GM23248 (cell line): Measurements from ENCODE around the gene PTPRH. TPM values are rescaled to one million over a fixed set of nuclear protein-coding genes. Genes with fewer than 3 reads are reported as not detected.

Source experiments
- DNase-seq: peaks from one replicate; pipeline ENCODE4 v3.0.0-alpha.2; 2015
- H2AFZ ChIP-seq: fragments of 200-600 bp; sonication (generic); 2 replicates; pipeline ENCODE4 v1.6.1; 2016; ENCODE audit warnings: antibody characterized with exemption
- H3F3A ChIP-seq: fragments of 200-600 bp; sonication (generic); 2 replicates; pipeline ENCODE4 v1.6.1; 2016; ENCODE audit warnings: mild to moderate bottlenecking, antibody characterized with exemption, mixed run types; ENCODE audit not compliant: insufficient read depth
- H3K27ac ChIP-seq: fragments of 200-600 bp; sonication (generic); 2 replicates; pipeline ENCODE4 v1.5.1; 2016; ENCODE audit warnings: mild to moderate bottlenecking
- H3K27me3 ChIP-seq: fragments of 200-600 bp; sonication (generic); replicated peaks from 2 replicates; pipeline ENCODE4 v1.6.1; 2016; ENCODE audit warnings: mild to moderate bottlenecking; ENCODE audit not compliant: insufficient read depth
- H3K36me3 ChIP-seq: fragments of 200-600 bp; sonication (generic); 2 replicates; pipeline ENCODE4 v1.6.1; 2016; ENCODE audit warnings: low read depth, mild to moderate bottlenecking
- H3K4me1 ChIP-seq: fragments of 200-600 bp; sonication (generic); 2 replicates; pipeline ENCODE4 v1.6.1; 2016; ENCODE audit warnings: mild to moderate bottlenecking; ENCODE audit not compliant: insufficient read depth
- H3K4me2 ChIP-seq: fragments of 200-600 bp; sonication (generic); one replicate; pipeline ENCODE4 v1.6.1; 2016; ENCODE audit warnings: mild to moderate bottlenecking; ENCODE audit not compliant: unreplicated experiment
- H3K4me3 ChIP-seq: fragments of 200-600 bp; sonication (generic); 2 replicates; pipeline ENCODE4 v1.5.1; 2016; ENCODE audit warnings: mild to moderate bottlenecking
- H3K79me2 ChIP-seq: fragments of 200-600 bp; sonication (generic); 2 replicates; pipeline ENCODE4 v1.6.1; 2016; ENCODE audit warnings: mild to moderate bottlenecking; ENCODE audit not compliant: insufficient read depth
- H3K9ac ChIP-seq: fragments of 200-600 bp; sonication (generic); 2 replicates; pipeline ENCODE4 v1.6.1; 2016; ENCODE audit warnings: mild to moderate bottlenecking
- H3K9me2 ChIP-seq: fragments of 200-600 bp; sonication (generic); 2 replicates; pipeline ENCODE4 v1.6.1; 2016; ENCODE audit warnings: mixed run types, mild to moderate bottlenecking, moderate library complexity; ENCODE audit not compliant: insufficient read depth
- H3K9me3 ChIP-seq: fragments of 200-600 bp; sonication (generic); one replicate; pipeline ENCODE4 v1.6.1; 2017; ENCODE audit warnings: low read depth
- H4K20me1 ChIP-seq: fragments of 200-600 bp; sonication (generic); 2 replicates; pipeline ENCODE4 v1.6.0; 2016; ENCODE audit not compliant: insufficient read depth
- EZH2 ChIP-seq: fragments of 200-600 bp; sonication (generic); IDR thresholded peaks from 2 replicates; pipeline ENCODE4 v1.6.1; 2018; ENCODE audit warnings: antibody characterized with exemption, mild to moderate bottlenecking; ENCODE audit not compliant: insufficient read depth, poor library complexity, severe bottlenecking
- EZH2phosphoT487 ChIP-seq: fragments of 200-600 bp; sonication (generic); IDR thresholded peaks from 2 replicates; pipeline ENCODE4 v1.6.1; 2018; ENCODE audit warnings: antibody characterized with exemption, moderate library complexity, mild to moderate bottlenecking, low read depth; ENCODE audit not compliant: insufficient read depth
- WGBS, 2 experiments: methylation state at CpG; one replicate each; pipeline ENCODE4 v1.1.6; 2015 to 2017; ENCODE audit warnings: low lambda C conversion rate in 2 of 2, low coverage in 1 of 2; ENCODE audit errors: missing lambda C conversion rate in 2 of 2; 5-methylcytosine and 5-hydroxymethylcytosine counted together
- in situ Hi-C: fragments of 300-500 bp; cut with MboI; formaldehyde crosslinking; loops from 2 replicates; pipeline ENCODE4 v1.15.0; 2020
- microRNA-seq: library from miRNA; unstranded; fragments of <30 nt; microRNA quantifications from one replicate; pipeline ENCODE4, GENCODE V29; 2016; ENCODE audit warnings: borderline number of aligned reads
- polyA plus RNA-seq: library from polyadenylated mRNA; unstranded; fragments of >200 nt; fragmentation: Nextera tagmentation; extraction: Ambion mirVana; gene quantifications from 2 replicates; pipeline ENCODE4 v1.2.1, GENCODE V29; 2016
- small RNA-seq: library from RNA; depleted of rRNA; stranded (forward); fragments of <200 nt; gene quantifications from one replicate; pipeline ENCODE3, GENCODE V24; 2014; ENCODE audit warnings: low read depth, low replicate concordance
- total RNA-seq: library from RNA; depleted of rRNA; stranded (reverse); fragments of >200 nt; shearing (Covaris generic); gene quantifications from 2 replicates; pipeline ENCODE4 v1.2.3, GENCODE V29; 2014; rRNA removed

Gene PTPRH
- total and polyA plus RNA-seq, 2 experiments from 2014 or later: 0.28 to 0.43 TPM

GRCh38 chr19:55132453-55133129, 76.7 kb downstream of the PTPRH start:
- Histone ChIP-seq H2AFZ (no peak overlapping the region), H3K9ac (no peak overlapping the region), H3K4me3 (no peak overlapping the region), H3K9me2 (no peaks in the 10 kb centered on the region), H4K20me1 (no peaks in the 10 kb centered on the region), H3K9me3 (no peaks in the 10 kb centered on the region), H3K36me3 (no peaks in the 10 kb centered on the region), H3F3A (no peaks in the 10 kb centered on the region), H3K79me2 (no peaks in the 10 kb centered on the region), H3K4me1 (no peaks in the 10 kb centered on the region), H3K27me3 (peaks cover 4% of the 10 kb centered on the region; the same call in 1 of the 2 replicates), H3K27ac (no peak overlapping the region), H3K4me2 (no peak overlapping the region)
- TF ChIP-seq EZH2: no peak
- no peak for TF ChIP-seq EZH2phosphoT487
- WGBS, 2 experiments: 47 to 50% methylated on average over 14 of the region's 14 CpGs
- peak; percentile 38 for DNase-seq
- in situ Hi-C loops: loop anchor here (25.0 kb wide), 1 partner anchor 505 kb away; the partner anchor contains the start of genes CCDC106, ZNF580 and ZNF581

GRCh38 chr19:55131421-55131820, 77.9 kb downstream of the PTPRH start:
- Histone ChIP-seq H3K36me3 (no peaks in the 10 kb centered on the region), H3K27ac (no peak overlapping the region), H3K4me2 (no peak overlapping the region), H4K20me1 (no peaks in the 10 kb centered on the region), H3K9me3 (no peaks in the 10 kb centered on the region), H3K9me2 (no peaks in the 10 kb centered on the region), H3K27me3 (peaks cover 4% of the 10 kb centered on the region; the same call in 1 of the 2 replicates), H3F3A (no peaks in the 10 kb centered on the region), H3K4me1 (no peaks in the 10 kb centered on the region), H2AFZ (no peak overlapping the region), H3K9ac (no peak overlapping the region), H3K79me2 (no peaks in the 10 kb centered on the region), H3K4me3 (no peak overlapping the region)
- no peak for TF ChIP-seq EZH2phosphoT487
- TF ChIP-seq EZH2: no peak
- in situ Hi-C loops: loop anchor here (25.0 kb wide), 1 partner anchor 506 kb away; the partner anchor contains the start of genes CCDC106, ZNF580 and ZNF581
- 33 to 37% methylated on average over 16 of the region's 16 CpGs for WGBS, 2 experiments
- DNase-seq: peak; percentile 37

Small RNA genes within 50 kb of the gene (microRNA-seq; reads per million reads assigned to microRNA genes)
- gene MIR6802: 2.6 reads per million
- 6.6 reads per million, percentile 9 among the genes with 10 or more reads in this experiment for gene MIR6803
- gene MIR6804: 1.5 reads per million

Small RNA genes within 50 kb of the gene (small RNA-seq; reads per million reads assigned to genes)
- gene MIR6802 (not detected), gene MIR6803 (not detected), gene MIR6804 (not detected), gene RF01210 (not detected)

Other genes with a start within 250 kb of the PTPRH start
- gene NLRP2, start 243.1 kb downstream of the PTPRH start, total RNA-seq: not detected in 2 replicates
- not detected in 2 replicates for gene NLRP2, start 243.1 kb downstream of the PTPRH start, polyA plus RNA-seq
- gene GP6, start 171.2 kb downstream of the PTPRH start, total RNA-seq: not detected in 2 replicates
- gene GP6, start 171.2 kb downstream of the PTPRH start, polyA plus RNA-seq: not detected in 2 replicates
- gene RDH13, start 146.4 kb downstream of the PTPRH start, total RNA-seq: 6.4 and 11.8 TPM in 2 replicates
- gene RDH13, start 146.4 kb downstream of the PTPRH start, polyA plus RNA-seq: 7.8 and 9.6 TPM in 2 replicates
- 0.76 and 1.3 TPM in 2 replicates for gene EPS8L1, start 133.6 kb downstream of the PTPRH start, total RNA-seq
- 0.56 and 1.1 TPM in 2 replicates for gene EPS8L1, start 133.6 kb downstream of the PTPRH start, polyA plus RNA-seq
- 66.9 and 82.5 TPM in 2 replicates for gene PPP1R12C, start 91.9 kb downstream of the PTPRH start, total RNA-seq
- 16.4 and 17.3 TPM in 2 replicates for gene PPP1R12C, start 91.9 kb downstream of the PTPRH start, polyA plus RNA-seq
- 0.76 TPM in 1 of 2 replicates, not detected in the other for gene TNNT1, start 60.3 kb downstream of the PTPRH start, total RNA-seq
- 1.3 and 1.8 TPM in 2 replicates for gene TNNT1, start 60.3 kb downstream of the PTPRH start, polyA plus RNA-seq
- gene TNNI3, start 51.8 kb downstream of the PTPRH start, total RNA-seq: not detected in 2 replicates
- 0.35 TPM in 1 of 2 replicates, not detected in the other for gene TNNI3, start 51.8 kb downstream of the PTPRH start, polyA plus RNA-seq
- gene DNAAF3, start 42.9 kb downstream of the PTPRH start, total RNA-seq: 0.22 and 0.25 TPM in 2 replicates
- gene DNAAF3, start 42.9 kb downstream of the PTPRH start, polyA plus RNA-seq: 0.39 and 0.47 TPM in 2 replicates
- gene SYT5, start 29.2 kb downstream of the PTPRH start, total RNA-seq: not detected in 2 replicates
- gene SYT5, start 29.2 kb downstream of the PTPRH start, polyA plus RNA-seq: 0.28 and 0.38 TPM in 2 replicates
- gene TMEM86B, start 19.3 kb upstream of the PTPRH start, total RNA-seq: 0.63 and 2.4 TPM in 2 replicates
- 0.41 and 0.46 TPM in 2 replicates for gene TMEM86B, start 19.3 kb upstream of the PTPRH start, polyA plus RNA-seq
- gene PPP6R1, start 49.5 kb upstream of the PTPRH start, total RNA-seq: 36.2 and 36.9 TPM in 2 replicates
- 9.7 and 12.1 TPM in 2 replicates for gene PPP6R1, start 49.5 kb upstream of the PTPRH start, polyA plus RNA-seq
- gene HSPBP1, start 70.6 kb upstream of the PTPRH start, total RNA-seq: 31.9 and 42.5 TPM in 2 replicates
- 60.2 and 62.5 TPM in 2 replicates for gene HSPBP1, start 70.6 kb upstream of the PTPRH start, polyA plus RNA-seq
- 1.9 and 11.9 TPM in 2 replicates for gene BRSK1, start 74.5 kb upstream of the PTPRH start, total RNA-seq
- gene BRSK1, start 74.5 kb upstream of the PTPRH start, polyA plus RNA-seq: 0.39 and 0.55 TPM in 2 replicates
- gene TMEM150B, start 115.8 kb upstream of the PTPRH start, total RNA-seq: not detected in 2 replicates
- not detected in 2 replicates for gene TMEM150B, start 115.8 kb upstream of the PTPRH start, polyA plus RNA-seq
- gene KMT5C, start 130.4 kb upstream of the PTPRH start, total RNA-seq: 8.1 and 8.6 TPM in 2 replicates
- 1.9 and 2.7 TPM in 2 replicates for gene KMT5C, start 130.4 kb upstream of the PTPRH start, polyA plus RNA-seq
- gene COX6B2, start 145.2 kb upstream of the PTPRH start, total RNA-seq: not detected in 2 replicates
- not detected in 2 replicates for gene COX6B2, start 145.2 kb upstream of the PTPRH start, polyA plus RNA-seq
- gene GARIN5B, start 153.8 kb upstream of the PTPRH start, total RNA-seq: not detected in 2 replicates
- gene GARIN5B, start 153.8 kb upstream of the PTPRH start, polyA plus RNA-seq: not detected in 2 replicates
- 12.8 and 28.7 TPM in 2 replicates for gene IL11, start 161.0 kb upstream of the PTPRH start, total RNA-seq
- gene IL11, start 161.0 kb upstream of the PTPRH start, polyA plus RNA-seq: 6.7 and 6.9 TPM in 2 replicates
- not detected in 2 replicates for gene TMEM190, start 167.3 kb upstream of the PTPRH start, total RNA-seq
- gene TMEM190, start 167.3 kb upstream of the PTPRH start, polyA plus RNA-seq: 0.47 TPM in 1 of 2 replicates, not detected in the other
- 0.97 and 1.8 TPM in 2 replicates for gene TMEM238, start 174.8 kb upstream of the PTPRH start, total RNA-seq
- gene TMEM238, start 174.8 kb upstream of the PTPRH start, polyA plus RNA-seq: not detected in 2 replicates
- gene RPL28, start 176.4 kb upstream of the PTPRH start, total RNA-seq: 300 and 875 TPM in 2 replicates
- gene RPL28, start 176.4 kb upstream of the PTPRH start, polyA plus RNA-seq: 530 and 536 TPM in 2 replicates
- gene UBE2S, start 198.3 kb upstream of the PTPRH start, total RNA-seq: 54.4 and 82.2 TPM in 2 replicates
- 106 and 107 TPM in 2 replicates for gene UBE2S, start 198.3 kb upstream of the PTPRH start, polyA plus RNA-seq
- gene SHISA7, start 233.8 kb upstream of the PTPRH start, total RNA-seq: not detected in 2 replicates
- gene SHISA7, start 233.8 kb upstream of the PTPRH start, polyA plus RNA-seq: not detected in 2 replicates